ENCODE measurements around the gene RIMBP2. TPM values are rescaled to one million over a fixed set of nuclear protein-coding genes. Genes with fewer than 3 reads are reported as not detected.

RIMBP2 gene
- total and polyA plus RNA-seq, 2 experiments from 2014 or later, result 0.31 to 0.37 TPM

- TF ChIP-seq, protein P1, sequence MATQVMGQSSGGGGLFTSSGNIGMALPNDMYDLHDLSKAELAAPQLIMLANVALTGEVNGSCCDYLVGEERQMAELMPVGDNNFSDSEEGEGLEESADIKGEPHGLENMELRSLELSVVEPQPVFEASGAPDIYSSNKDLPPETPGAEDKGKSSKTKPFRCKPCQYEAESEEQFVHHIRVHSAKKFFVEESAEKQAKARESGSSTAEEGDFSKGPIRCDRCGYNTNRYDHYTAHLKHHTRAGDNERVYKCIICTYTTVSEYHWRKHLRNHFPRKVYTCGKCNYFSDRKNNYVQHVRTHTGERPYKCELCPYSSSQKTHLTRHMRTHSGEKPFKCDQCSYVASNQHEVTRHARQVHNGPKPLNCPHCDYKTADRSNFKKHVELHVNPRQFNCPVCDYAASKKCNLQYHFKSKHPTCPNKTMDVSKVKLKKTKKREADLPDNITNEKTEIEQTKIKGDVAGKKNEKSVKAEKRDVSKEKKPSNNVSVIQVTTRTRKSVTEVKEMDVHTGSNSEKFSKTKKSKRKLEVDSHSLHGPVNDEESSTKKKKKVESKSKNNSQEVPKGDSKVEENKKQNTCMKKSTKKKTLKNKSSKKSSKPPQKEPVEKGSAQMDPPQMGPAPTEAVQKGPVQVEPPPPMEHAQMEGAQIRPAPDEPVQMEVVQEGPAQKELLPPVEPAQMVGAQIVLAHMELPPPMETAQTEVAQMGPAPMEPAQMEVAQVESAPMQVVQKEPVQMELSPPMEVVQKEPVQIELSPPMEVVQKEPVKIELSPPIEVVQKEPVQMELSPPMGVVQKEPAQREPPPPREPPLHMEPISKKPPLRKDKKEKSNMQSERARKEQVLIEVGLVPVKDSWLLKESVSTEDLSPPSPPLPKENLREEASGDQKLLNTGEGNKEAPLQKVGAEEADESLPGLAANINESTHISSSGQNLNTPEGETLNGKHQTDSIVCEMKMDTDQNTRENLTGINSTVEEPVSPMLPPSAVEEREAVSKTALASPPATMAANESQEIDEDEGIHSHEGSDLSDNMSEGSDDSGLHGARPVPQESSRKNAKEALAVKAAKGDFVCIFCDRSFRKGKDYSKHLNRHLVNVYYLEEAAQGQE (IDR thresholded peaks at IDR 0.05; ENCODE audit: unreplicated experiment), result no peak
- TF ChIP-seq EZH2phosphoT487 (IDR thresholded peaks at IDR 0.05; ENCODE audit: unreplicated experiment) (no peak), CREB1 (CRISPR knock-in tag; IDR thresholded peaks at IDR 0.05; ENCODE audit: low read depth) (no peak)
These were observed 168.5 kb downstream of the RIMBP2 start (continued) for GRCh38 chr12:130547480-130548155.

DNA sequence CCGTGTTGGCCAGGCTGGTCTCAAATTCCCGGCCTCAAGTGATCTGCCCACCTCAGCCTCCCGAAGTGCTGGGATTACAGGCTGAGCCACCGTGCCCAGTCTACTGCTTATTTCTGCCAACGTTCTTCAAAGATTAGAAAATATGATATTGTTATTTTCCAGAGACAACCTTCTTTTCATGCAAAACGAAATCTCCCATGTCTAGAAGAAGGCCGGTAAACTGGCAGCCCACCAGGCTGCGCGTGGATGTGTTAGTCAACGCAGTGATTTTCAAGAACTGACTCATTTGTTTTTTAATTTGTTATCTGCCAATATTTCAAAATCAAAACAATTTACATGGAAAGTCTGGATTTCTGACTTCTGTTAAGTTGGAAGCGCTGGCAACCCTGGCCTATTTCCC, 169.6 kb downstream of the RIMBP2 start:
- Histone ChIP-seq H3K9me2 (ENCODE audit: insufficient read depth) (no peaks in the 10 kb centered on the region), H3K4me1 (ENCODE audit: insufficient read depth) (no peaks in the 10 kb centered on the region), H4K20me1 (replicated peaks; ENCODE audit: insufficient read depth) (no peaks in the 10 kb centered on the region), H3F3A (replicated peaks; ENCODE audit: low read depth) (no peaks in the 10 kb centered on the region), H3K27me3 (ENCODE audit: insufficient read depth) (no peaks in the 10 kb centered on the region), H3K4me2 (no peak overlapping the region), H3K27ac (ENCODE audit: low read depth) (no peak overlapping the region), H3K79me2 (replicated peaks; ENCODE audit: insufficient read depth) (no peaks in the 10 kb centered on the region), H3K36me3 (ENCODE audit: insufficient read depth) (peaks cover 3% of the 10 kb centered on the region; the same call in 1 of the 2 replicates), H3K4me3 (no peak overlapping the region), H2AFZ (no peak overlapping the region)
- Mint-ChIP-seq H3K36me3 (ENCODE audit: low read depth) (peaks cover 15% of the 10 kb centered on the region; the same call in 2 of the 3 replicates), H3K9me3 (peaks cover 97% of the 10 kb centered on the region), H3K4me3 (no peak overlapping the region), H3K4me1 (no peaks in the 10 kb centered on the region), H3K27ac (no peak overlapping the region), H3K27me3 (ENCODE audit: insufficient read depth, low read depth, poor library complexity) (peaks cover 2% of the 10 kb centered on the region)
- DNase-seq (ENCODE audit: low spot score) (no peak), ATAC-seq (no peak)
- TF ChIP-seq EZH2 (IDR thresholded peaks at IDR 0.05; ENCODE audit: low read depth, unreplicated experiment), result no peak
- TF ChIP-seq ZNF114 (CRISPR knock-in tag; IDR thresholded peaks at IDR 0.05), result no peak
- no peak for TF ChIP-seq CREB1 (CRISPR knock-in tag; IDR thresholded peaks at IDR 0.05; ENCODE audit: low read depth)
- TF ChIP-seq, protein P2, sequence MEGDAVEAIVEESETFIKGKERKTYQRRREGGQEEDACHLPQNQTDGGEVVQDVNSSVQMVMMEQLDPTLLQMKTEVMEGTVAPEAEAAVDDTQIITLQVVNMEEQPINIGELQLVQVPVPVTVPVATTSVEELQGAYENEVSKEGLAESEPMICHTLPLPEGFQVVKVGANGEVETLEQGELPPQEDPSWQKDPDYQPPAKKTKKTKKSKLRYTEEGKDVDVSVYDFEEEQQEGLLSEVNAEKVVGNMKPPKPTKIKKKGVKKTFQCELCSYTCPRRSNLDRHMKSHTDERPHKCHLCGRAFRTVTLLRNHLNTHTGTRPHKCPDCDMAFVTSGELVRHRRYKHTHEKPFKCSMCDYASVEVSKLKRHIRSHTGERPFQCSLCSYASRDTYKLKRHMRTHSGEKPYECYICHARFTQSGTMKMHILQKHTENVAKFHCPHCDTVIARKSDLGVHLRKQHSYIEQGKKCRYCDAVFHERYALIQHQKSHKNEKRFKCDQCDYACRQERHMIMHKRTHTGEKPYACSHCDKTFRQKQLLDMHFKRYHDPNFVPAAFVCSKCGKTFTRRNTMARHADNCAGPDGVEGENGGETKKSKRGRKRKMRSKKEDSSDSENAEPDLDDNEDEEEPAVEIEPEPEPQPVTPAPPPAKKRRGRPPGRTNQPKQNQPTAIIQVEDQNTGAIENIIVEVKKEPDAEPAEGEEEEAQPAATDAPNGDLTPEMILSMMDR (conservative IDR thresholded peaks at IDR 0.05; ENCODE audit: low read depth in 2 of 2), result no peak
- TF ChIP-seq POLR2AphosphoS5 (IDR thresholded peaks at IDR 0.05; ENCODE audit: low read depth), result no peak
- no peak for TF ChIP-seq NANOG (IDR thresholded peaks at IDR 0.05; ENCODE audit: borderline replicate concordance)
- no peak for TF ChIP-seq STAT1 (IDR thresholded peaks at IDR 0.05; ENCODE audit: unreplicated experiment)
- TF ChIP-seq EZH2phosphoT487 (IDR thresholded peaks at IDR 0.05; ENCODE audit: unreplicated experiment), result no peak
- TF ChIP-seq, protein P3, sequence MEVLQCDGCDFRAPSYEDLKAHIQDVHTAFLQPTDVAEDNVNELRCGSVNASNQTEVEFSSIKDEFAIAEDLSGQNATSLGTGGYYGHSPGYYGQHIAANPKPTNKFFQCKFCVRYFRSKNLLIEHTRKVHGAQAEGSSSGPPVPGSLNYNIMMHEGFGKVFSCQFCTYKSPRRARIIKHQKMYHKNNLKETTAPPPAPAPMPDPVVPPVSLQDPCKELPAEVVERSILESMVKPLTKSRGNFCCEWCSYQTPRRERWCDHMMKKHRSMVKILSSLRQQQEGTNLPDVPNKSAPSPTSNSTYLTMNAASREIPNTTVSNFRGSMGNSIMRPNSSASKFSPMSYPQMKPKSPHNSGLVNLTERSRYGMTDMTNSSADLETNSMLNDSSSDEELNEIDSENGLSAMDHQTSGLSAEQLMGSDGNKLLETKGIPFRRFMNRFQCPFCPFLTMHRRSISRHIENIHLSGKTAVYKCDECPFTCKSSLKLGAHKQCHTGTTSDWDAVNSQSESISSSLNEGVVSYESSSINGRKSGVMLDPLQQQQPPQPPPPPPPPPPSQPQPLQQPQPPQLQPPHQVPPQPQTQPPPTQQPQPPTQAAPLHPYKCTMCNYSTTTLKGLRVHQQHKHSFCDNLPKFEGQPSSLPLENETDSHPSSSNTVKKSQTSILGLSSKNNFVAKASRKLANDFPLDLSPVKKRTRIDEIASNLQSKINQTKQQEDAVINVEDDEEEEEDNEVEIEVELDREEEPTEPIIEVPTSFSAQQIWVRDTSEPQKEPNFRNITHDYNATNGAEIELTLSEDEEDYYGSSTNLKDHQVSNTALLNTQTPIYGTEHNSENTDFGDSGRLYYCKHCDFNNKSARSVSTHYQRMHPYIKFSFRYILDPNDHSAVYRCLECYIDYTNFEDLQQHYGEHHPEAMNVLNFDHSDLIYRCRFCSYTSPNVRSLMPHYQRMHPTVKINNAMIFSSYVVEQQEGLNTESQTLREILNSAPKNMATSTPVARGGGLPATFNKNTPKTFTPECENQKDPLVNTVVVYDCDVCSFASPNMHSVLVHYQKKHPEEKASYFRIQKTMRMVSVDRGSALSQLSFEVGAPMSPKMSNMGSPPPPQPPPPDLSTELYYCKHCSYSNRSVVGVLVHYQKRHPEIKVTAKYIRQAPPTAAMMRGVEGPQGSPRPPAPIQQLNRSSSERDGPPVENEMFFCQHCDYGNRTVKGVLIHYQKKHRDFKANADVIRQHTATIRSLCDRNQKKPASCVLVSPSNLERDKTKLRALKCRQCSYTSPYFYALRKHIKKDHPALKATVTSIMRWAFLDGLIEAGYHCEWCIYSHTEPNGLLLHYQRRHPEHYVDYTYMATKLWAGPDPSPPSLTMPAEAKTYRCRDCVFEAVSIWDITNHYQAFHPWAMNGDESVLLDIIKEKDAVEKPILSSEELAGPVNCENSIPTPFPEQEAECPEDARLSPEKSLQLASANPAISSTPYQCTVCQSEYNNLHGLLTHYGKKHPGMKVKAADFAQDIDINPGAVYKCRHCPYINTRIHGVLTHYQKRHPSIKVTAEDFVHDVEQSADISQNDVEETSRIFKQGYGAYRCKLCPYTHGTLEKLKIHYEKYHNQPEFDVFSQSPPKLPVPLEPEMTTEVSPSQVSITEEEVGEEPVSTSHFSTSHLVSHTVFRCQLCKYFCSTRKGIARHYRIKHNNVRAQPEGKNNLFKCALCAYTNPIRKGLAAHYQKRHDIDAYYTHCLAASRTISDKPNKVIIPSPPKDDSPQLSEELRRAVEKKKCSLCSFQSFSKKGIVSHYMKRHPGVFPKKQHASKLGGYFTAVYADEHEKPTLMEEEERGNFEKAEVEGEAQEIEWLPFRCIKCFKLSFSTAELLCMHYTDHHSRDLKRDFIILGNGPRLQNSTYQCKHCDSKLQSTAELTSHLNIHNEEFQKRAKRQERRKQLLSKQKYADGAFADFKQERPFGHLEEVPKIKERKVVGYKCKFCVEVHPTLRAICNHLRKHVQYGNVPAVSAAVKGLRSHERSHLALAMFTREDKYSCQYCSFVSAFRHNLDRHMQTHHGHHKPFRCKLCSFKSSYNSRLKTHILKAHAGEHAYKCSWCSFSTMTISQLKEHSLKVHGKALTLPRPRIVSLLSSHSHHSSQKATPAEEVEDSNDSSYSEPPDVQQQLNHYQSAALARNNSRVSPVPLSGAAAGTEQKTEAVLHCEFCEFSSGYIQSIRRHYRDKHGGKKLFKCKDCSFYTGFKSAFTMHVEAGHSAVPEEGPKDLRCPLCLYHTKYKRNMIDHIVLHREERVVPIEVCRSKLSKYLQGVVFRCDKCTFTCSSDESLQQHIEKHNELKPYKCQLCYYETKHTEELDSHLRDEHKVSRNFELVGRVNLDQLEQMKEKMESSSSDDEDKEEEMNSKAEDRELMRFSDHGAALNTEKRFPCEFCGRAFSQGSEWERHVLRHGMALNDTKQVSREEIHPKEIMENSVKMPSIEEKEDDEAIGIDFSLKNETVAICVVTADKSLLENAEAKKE (CRISPR knock-in tag; IDR thresholded peaks at IDR 0.05), result no peak
- no peak for TF ChIP-seq JUNB (IDR thresholded peaks at IDR 0.05; ENCODE audit: unreplicated experiment)
